Thymus (tissue), 11 donors: Measurements from ENCODE around the gene PERM1. TPM values are rescaled to one million over a fixed set of nuclear protein-coding genes. Genes with fewer than 3 reads are reported as not detected.
A peak's percentile ranks its signal among the peaks of the same experiment; 100 is the strongest.

Experiments
- DNase-seq, 9 donors: peaks; one replicate each; pipeline ENCODE4 v3.0.0-alpha.2; 2013; ENCODE audit warnings: low spot score in 9 of 9, low read depth in 6 of 9, missing footprints in 1 of 9
- H3K27ac ChIP-seq, 2 donors: one replicate each; pipeline ENCODE4 v1.5.1; 2013; ENCODE audit warnings: control low read depth in 1 of 2, low read depth in 1 of 2, low read length in 1 of 2, mild to moderate bottlenecking in 1 of 2, moderate library complexity in 1 of 2
- H3K27me3 ChIP-seq, 2 donors: one replicate each; pipeline ENCODE4 v1.5.1; 2013; ENCODE audit warnings: low read length in 1 of 2; ENCODE audit not compliant: control insufficient read depth in 2 of 2, insufficient read depth in 1 of 2
- H3K36me3 ChIP-seq, 2 donors: one replicate each; pipeline ENCODE4 v1.5.1; 2013; ENCODE audit warnings: low read length in 1 of 2, mild to moderate bottlenecking in 1 of 2, moderate library complexity in 1 of 2; ENCODE audit not compliant: control insufficient read depth in 2 of 2, insufficient read depth in 2 of 2
- H3K4me1 ChIP-seq, 2 donors: one replicate each; pipeline ENCODE4 v1.5.1; 2013; ENCODE audit warnings: low read length in 2 of 2; ENCODE audit not compliant: control insufficient read depth in 2 of 2, insufficient read depth in 2 of 2
- H3K4me3 ChIP-seq, 2 donors: one replicate each; pipeline ENCODE4 v1.5.1; 2013; ENCODE audit warnings: low read length in 2 of 2, control low read depth in 1 of 2, mild to moderate bottlenecking in 1 of 2
- H3K9me3 ChIP-seq, 2 donors: one replicate each; pipeline ENCODE4 v1.5.1; 2013; ENCODE audit warnings: low read length in 1 of 2, mild to moderate bottlenecking in 1 of 2; ENCODE audit not compliant: control insufficient read depth in 2 of 2, insufficient read depth in 1 of 2
- WGBS: extraction: QIAGEN DNeasy Blood & Tissue Kit; methylation state at CpG from one replicate; pipeline ENCODE4 v1.1.7; 2013; 5-methylcytosine and 5-hydroxymethylcytosine counted together
- polyA plus RNA-seq: library from polyadenylated mRNA; stranded (reverse); fragments of 200-250 nt; gene quantifications from one replicate; pipeline ENCODE4 v1.2.3, GENCODE V29; 2013
- total RNA-seq: library from RNA; stranded (reverse); fragments of 120-200 nt; gene quantifications from one replicate; pipeline ENCODE4 v1.2.4, GENCODE V29; 2013
- donor health status: healthy.

Gene PERM1
- total and polyA plus RNA-seq, 2 donors: 0.05 to 0.59 TPM

DNA sequence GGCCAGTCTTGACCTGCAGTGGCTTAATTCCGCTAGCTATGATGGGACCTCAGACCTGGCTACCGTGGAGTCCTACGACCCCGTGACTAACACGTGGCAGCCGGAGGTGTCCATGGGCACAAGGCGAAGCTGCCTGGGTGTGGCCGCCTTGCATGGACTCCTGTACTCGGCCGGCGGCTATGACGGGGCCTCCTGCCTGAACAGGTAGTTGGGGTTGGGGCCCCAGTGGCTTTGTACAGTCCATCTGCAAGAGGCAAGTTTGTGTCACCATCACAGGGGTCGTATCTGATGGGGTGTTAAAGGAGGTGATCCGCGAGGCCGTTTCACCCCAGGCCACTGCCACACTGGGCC is 18.6 kb downstream of the PERM1 start:
- Histone ChIP-seq H3K36me3 (peaks cover 0 to 22% of the 10 kb centered on the region in 2 donors), H3K27ac (no peak overlapping the region), H3K27me3 (peaks cover 22 to 47% of the 10 kb centered on the region in 2 donors), H3K9me3 (no peaks in the 10 kb centered on the region), H3K4me3 (no peak overlapping the region), H3K4me1 (peaks cover 15 to 23% of the 10 kb centered on the region in 2 donors)
- 95% methylated on average over 16 of the region's 16 CpGs for WGBS
- no peak for DNase-seq

GRCh38 chr1:962381-963300 is 19.3 kb downstream of the PERM1 start:
- 96% methylated on average over 57 of the region's 57 CpGs for WGBS
- Histone ChIP-seq H3K4me3 (no peak overlapping the region), H3K4me1 (peaks cover 17 to 26% of the 10 kb centered on the region in 2 donors), H3K9me3 (no peaks in the 10 kb centered on the region), H3K27ac (no peak overlapping the region), H3K27me3 (peaks cover 17 to 40% of the 10 kb centered on the region in 2 donors), H3K36me3 (peaks cover 0 to 22% of the 10 kb centered on the region in 2 donors)
- DNase-seq: no peak

- H3K4me1 ChIP-seq: peaks cover 16 to 17% of the 10 kb centered on the region in 2 donors
- no peak for DNase-seq
- 42% methylated on average over 56 of the region's 56 CpGs for WGBS
- no peak overlapping the region for H3K27ac ChIP-seq
- H3K4me3 ChIP-seq: peak overlapping the region in 1 of 2 donors; percentile 92
- H3K27me3 ChIP-seq: peaks cover 9 to 26% of the 10 kb centered on the region in 2 donors
- peaks cover 8 to 22% of the 10 kb centered on the region in 2 donors for H3K36me3 ChIP-seq
- H3K9me3 ChIP-seq: no peaks in the 10 kb centered on the region
Observed at GRCh38 chr1:961132-961669, 20.7 kb downstream of the PERM1 start.

GRCh38 chr1:960363-961131 is 21.3 kb downstream of the PERM1 start, which contains the start of gene KLHL17:
TSS of gene KLHL17 (plus strand) at chr1:960584. CDS start at chr1:960694, 110 bp downstream.
- peak within 1 kb of the TSS; percentile 52 to 92 for H3K4me3 ChIP-seq
- H3K9me3 ChIP-seq: no peaks in the 10 kb centered on the region
- H3K4me1 ChIP-seq: peaks cover 13 to 17% of the 10 kb centered on the region in 2 donors
- 1% methylated on average over 109 of the region's 109 CpGs for WGBS
- H3K27me3 ChIP-seq: peaks cover 5 to 20% of the 10 kb centered on the region in 2 donors
- H3K27ac ChIP-seq: no peak within 1 kb of the TSS
- peaks cover 15 to 25% of the 10 kb centered on the region in 2 donors for H3K36me3 ChIP-seq
- peak in 8 of 9 donors; percentile 42 to 86 (median 66) for DNase-seq

- WGBS: 32% methylated on average over 57 of the region's 57 CpGs
- Histone ChIP-seq H3K4me3 (peak overlapping the region; percentile 52 to 92), H3K27ac (no peak overlapping the region)
Observed at GRCh38 chr1:959731-960362, 22.0 kb downstream of the PERM1 start.

GRCh38 chr1:958823-959730 is 22.8 kb downstream of the PERM1 start, which contains the start of gene NOC2L:
TSS of gene NOC2L (minus strand) at chr1:959256. CDS start at chr1:959240, 16 bp downstream.
- WGBS: 8% methylated on average over 100 of the region's 101 CpGs
- DNase-seq: peak; percentile 55 to 94 (median 86)
- H3K27me3 ChIP-seq: peaks cover 5 to 15% of the 10 kb centered on the region in 2 donors
- no peak within 1 kb of the TSS for H3K27ac ChIP-seq
- peaks cover 29 to 38% of the 10 kb centered on the region in 2 donors for H3K36me3 ChIP-seq
- peak within 1 kb of the TSS; percentile 67 to 92 for H3K4me3 ChIP-seq
- H3K4me1 ChIP-seq: peaks cover 13 to 17% of the 10 kb centered on the region in 2 donors
- H3K9me3 ChIP-seq: no peaks in the 10 kb centered on the region

More at GRCh38 chr1:959731-960362, 22.0 kb downstream of the PERM1 start:
- DNase-seq: peak in 1 of 9 donors; percentile 25
- Histone ChIP-seq H3K27me3 (peaks cover 5 to 15% of the 10 kb centered on the region in 2 donors), H3K9me3 (no peaks in the 10 kb centered on the region), H3K36me3 (peaks cover 22 to 32% of the 10 kb centered on the region in 2 donors), H3K4me1 (peaks cover 13 to 17% of the 10 kb centered on the region in 2 donors)

DNA sequence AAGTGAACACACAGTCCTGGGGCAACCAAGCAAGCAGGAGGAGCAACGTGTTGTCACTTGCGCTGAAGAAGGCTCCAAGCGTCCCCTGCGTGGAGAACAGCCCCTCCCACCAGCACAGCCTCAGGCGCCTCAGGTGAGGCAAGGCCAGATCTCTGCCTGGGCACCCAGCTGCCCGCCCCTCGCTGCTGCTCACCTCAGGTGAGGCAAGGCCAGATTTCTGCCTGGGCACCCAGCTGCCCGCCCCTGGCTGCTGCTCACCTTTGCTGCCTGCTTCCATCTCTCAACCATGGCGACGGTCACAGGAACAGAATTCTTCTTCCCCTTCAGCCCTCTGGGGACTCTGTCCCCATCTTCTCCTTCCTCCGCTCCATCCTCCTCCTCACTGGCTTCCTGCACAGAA is 25.3 kb downstream of the PERM1 start:
- WGBS: 93% methylated on average over 11 of the region's 11 CpGs
- Histone ChIP-seq H3K36me3 (peaks cover 42 to 46% of the 10 kb centered on the region in 2 donors), H3K9me3 (no peaks in the 10 kb centered on the region), H3K4me1 (peaks cover 13 to 17% of the 10 kb centered on the region in 2 donors), H3K27me3 (peaks cover 5 to 15% of the 10 kb centered on the region in 2 donors), H3K4me3 (no peak overlapping the region), H3K27ac (no peak overlapping the region)
- no peak for DNase-seq

GRCh38 chr1:955474-955873 is 26.4 kb downstream of the PERM1 start:
- peaks cover 53 to 55% of the 10 kb centered on the region in 2 donors for H3K36me3 ChIP-seq
- DNase-seq: no peak
- H3K27me3 ChIP-seq: peaks cover 5 to 10% of the 10 kb centered on the region in 2 donors
- H3K27ac ChIP-seq: no peak overlapping the region
- WGBS: 66% methylated on average over 6 of the region's 6 CpGs
- H3K9me3 ChIP-seq: no peaks in the 10 kb centered on the region
- peaks cover 6 to 12% of the 10 kb centered on the region in 2 donors for H3K4me1 ChIP-seq
- H3K4me3 ChIP-seq: no peak overlapping the region
